SK-N-SH (cell line): ENCODE results near the gene TSPAN10. TPM values are rescaled to one million over a fixed set of nuclear protein-coding genes. Genes with fewer than 3 reads are reported as not detected.

Experiments
- CHD2 ChIP-seq: fragments of 150-350 bp; IDR thresholded peaks from 2 replicates; pipeline ENCODE4 v1.6.1; 2018; ENCODE audit warnings: low read length; ENCODE audit not compliant: partially characterized antibody
- FOSL2 ChIP-seq: IDR thresholded peaks from 2 replicates; pipeline ENCODE4 v1.4.0; 2012; ENCODE audit warnings: low read depth, mild to moderate bottlenecking, moderate library complexity, borderline replicate concordance
- FOXJ3 ChIP-seq: sonication (generic); formaldehyde crosslinking; IDR thresholded peaks from 2 replicates; pipeline ENCODE4 v1.5.1; 2020; ENCODE audit warnings: mild to moderate bottlenecking, missing genetic modification reagents
- FOXM1 ChIP-seq: IDR thresholded peaks from 2 replicates; pipeline ENCODE4 v1.4.0; 2012; ENCODE audit warnings: low read depth, mild to moderate bottlenecking
- IRF3 ChIP-seq: fragments of 150-350 bp; IDR thresholded peaks from 2 replicates; pipeline ENCODE4 v1.6.1; 2016; ENCODE audit warnings: mild to moderate bottlenecking, low read depth, low read length
- POLR2AphosphoS5 ChIP-seq: IDR thresholded peaks from 2 replicates; pipeline ENCODE4 v1.6.1; 2012; ENCODE audit warnings: low read depth, low read length
- RCOR1 ChIP-seq: fragments of 150-350 bp; IDR thresholded peaks from 2 replicates; pipeline ENCODE4 v1.6.1; 2017; ENCODE audit warnings: antibody characterized with exemption, low read length
- REST ChIP-seq: IDR thresholded peaks from 2 replicates; pipeline ENCODE4 v1.6.1; 2012; ENCODE audit warnings: mild to moderate bottlenecking, low read depth, low read length, moderate library complexity
- RXRA ChIP-seq: IDR thresholded peaks from 2 replicates; pipeline ENCODE4 v1.4.0; 2012; ENCODE audit warnings: low read depth, mild to moderate bottlenecking, borderline replicate concordance
- SIN3A ChIP-seq: IDR thresholded peaks from 2 replicates; pipeline ENCODE4 v1.6.1; 2012; ENCODE audit warnings: low read depth, mild to moderate bottlenecking, low read length, moderate library complexity, borderline replicate concordance
- SMC3 ChIP-seq: IDR thresholded peaks from 2 replicates; pipeline ENCODE4 v1.6.1; 2012; ENCODE audit warnings: low read depth, low read length, improper control_type of control experiment
- TCF12 ChIP-seq: IDR thresholded peaks from 2 replicates; pipeline ENCODE4 v1.4.0; 2012
- USF2 ChIP-seq: fragments of 150-350 bp; IDR thresholded peaks from 2 replicates; pipeline ENCODE4 v1.6.1; 2017; ENCODE audit warnings: antibody characterized with exemption, low read length, low read depth, borderline replicate concordance
- ZBTB33 ChIP-seq: IDR thresholded peaks from 2 replicates; pipeline ENCODE4 v1.4.0; 2012; ENCODE audit warnings: low read depth, borderline replicate concordance
- polyA plus RNA-seq, 3 experiments: library from polyadenylated mRNA; depleted of rRNA; stranded (reverse); fragments of >200 nt; gene quantifications; 2 replicates each; pipeline ENCODE4 v1.2.3, GENCODE V29; 2012

TSPAN10 gene
- polyA plus RNA-seq, 1 of the 3 experiments (the other 2 are of a cell fraction): 6.0 TPM

- TF ChIP-seq ZBTB33 (peak; percentile 59; the same call in 1 of the 2 replicates), IRF3 (peak; percentile 96), RCOR1 (peak; percentile 40; the same call in 1 of the 2 replicates), FOSL2 (no peak), FOXM1 (no peak), SMC3 (no peak), POLR2AphosphoS5 (peak; percentile 72), REST (peak; percentile 62; the same call in 1 of the 2 replicates), CHD2 (peak; percentile 96), FOXJ3 (no peak), RXRA (no peak; the same call in 1 of the 2 replicates), TCF12 (no peak), USF2 (no peak), SIN3A (peak; percentile 97)
Observed at GRCh38 chr17:81683584-81684441, 46.8 kb downstream of the TSPAN10 start, which contains the start of the genes ARL16 and HGS (continued).
